Left hindlimb (tissue), 1 donor: ENCODE results near the gene KRTAP1-1.
A peak's percentile ranks its signal among the peaks of the same experiment; 100 is the strongest.
"Not testable (repeated sequence)": the region's sequence is repeated elsewhere in the genome, so short reads cannot be mapped to it uniquely, and the experiment has no call there.

Experiments
- DNase-seq: peaks from one replicate; pipeline ENCODE4 v3.0.0-alpha.2; 2018

KRTAP1-1 gene

DNA sequence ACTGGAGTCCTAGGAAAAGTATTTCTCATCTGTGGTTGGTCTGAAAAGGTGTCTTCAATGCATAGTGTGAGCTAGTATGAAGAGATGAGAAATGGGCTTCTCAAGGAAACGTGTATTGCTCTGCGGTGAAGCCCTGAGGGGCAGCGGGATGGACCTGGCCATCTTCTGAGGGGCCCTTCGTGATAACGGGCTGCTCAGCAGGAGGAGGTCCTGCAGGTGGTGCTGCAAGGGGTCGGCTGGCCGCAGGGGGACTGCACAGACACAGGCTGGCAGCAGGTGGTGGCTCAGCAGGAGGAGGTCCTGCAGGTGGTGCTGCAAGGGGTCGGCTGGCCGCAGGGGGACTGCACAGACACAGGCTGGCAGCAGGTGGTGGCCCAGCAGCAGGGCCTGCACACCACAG lies 13.3 kb upstream of the KRTAP1-1 start:
- DNase-seq = not testable (repeated sequence)

DNA sequence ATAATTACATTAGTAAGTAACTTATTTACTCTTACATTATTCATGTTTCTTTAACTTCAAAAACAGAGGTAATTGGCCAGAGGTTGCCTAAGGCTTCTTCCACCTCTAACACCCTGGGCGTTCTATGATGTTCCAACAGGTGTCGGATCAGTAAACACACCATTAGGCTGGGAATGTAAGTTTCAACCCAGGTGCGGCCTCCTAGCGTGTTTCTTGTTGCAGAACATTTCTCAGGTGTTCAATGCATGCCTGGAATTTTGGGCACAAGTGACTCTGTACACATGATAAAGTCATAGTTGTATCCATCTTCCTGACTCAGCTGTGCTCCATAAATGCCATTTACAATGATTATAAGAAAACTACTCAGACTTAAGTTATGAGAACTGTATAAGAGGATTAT lies 12.8 kb upstream of the KRTAP1-1 start:
- no peak for DNase-seq

DNA sequence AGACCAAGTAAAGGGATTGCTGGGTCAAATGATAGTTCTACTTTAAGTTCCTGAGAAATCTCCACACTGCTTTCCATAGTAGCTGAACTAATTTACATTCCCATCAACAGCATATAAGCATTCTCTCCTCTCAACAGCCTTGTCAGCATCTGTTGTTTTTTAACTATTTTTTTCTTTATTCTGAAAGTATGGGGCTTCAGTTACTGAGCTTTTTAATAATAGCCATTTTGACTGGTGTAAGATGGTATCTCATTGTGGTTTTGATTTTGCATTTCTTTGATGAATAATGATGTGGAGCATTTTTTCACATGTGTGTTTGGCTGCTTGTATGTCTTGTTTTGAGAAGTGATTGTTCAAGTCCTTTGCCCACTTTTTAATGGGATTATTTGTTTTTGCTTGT lies 11.3 kb upstream of the KRTAP1-1 start:
- DNase-seq = no peak

DNA sequence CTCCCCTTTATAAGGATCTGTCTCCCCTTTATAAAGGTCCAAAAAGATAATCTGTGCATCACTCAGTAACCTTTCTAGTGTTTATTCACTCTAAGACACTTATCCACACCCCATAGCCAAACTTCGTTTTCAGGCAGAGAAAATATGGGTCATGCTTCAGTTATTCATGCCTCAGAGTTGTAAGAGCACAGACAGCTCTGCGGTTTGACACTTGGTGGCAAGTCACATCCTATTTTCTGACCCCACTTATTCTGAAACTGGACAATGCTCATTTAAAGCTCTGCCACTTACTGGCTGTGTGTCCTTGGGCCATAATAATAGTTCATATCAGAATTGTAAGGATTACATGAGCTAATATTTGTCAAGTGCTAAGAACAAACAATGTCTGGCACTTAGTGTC lies 7.9 kb upstream of the KRTAP1-1 start:
- no peak for DNase-seq

DNA sequence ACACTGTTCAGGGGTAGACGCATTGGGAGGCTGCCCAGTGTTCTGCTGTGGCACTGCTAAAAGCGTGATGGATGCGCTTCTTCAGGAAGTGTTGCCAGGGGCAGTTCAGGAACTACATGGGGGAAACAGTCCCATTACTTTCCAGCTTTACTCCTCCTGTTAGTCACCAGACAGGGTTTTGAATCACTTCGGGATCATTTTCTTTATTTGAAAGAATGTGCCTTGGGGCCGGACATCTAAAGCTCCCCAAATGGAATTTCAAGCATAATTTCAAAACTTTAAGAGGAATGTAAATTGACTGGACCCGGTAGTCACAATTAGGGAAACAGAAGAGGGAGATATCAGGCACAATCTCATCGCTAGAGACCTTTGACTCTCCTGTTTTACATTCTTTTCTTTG lies 7.2 kb upstream of the KRTAP1-1 start:
- DNase-seq = no peak

DNA sequence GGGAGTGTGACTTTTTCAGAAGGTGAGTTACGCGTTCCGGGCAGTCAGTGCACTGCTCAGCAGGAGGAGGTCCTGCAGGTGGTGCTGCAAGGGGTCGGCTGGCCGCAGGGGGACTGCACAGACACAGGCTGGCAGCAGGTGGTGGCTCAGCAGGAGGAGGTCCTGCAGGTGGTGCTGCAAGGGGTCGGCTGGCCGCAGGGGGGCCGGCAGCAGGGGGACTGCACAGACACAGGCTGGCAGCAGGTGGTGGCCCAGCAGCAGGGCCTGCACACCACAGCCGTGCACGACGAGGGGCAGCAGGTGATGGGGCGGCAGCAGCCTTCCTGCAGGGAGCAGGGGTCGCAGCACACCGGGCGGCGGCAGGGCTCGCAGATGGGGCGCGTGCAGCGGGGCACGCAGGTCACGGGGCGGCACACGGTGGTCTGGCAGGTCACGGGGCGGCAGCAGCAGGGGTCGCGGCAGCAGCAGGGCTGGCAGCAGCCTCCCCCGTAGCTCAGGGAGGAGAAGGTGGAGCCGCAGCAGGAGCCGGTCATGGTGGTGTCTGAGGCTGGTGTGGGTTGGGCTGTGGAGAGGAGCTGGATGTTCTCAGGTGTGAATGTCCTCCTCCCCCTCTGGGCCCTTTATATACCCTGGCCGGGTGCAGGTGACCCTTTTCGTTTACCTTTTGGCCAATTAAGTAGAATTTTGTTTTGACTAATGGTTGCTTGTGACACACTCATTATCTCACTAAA lies 5.7 kb upstream of the KRTAP1-1 start, which contains the start of gene KRTAP2-1:
Gene KRTAP2-1, minus strand, starts transcription at position 582 of the 731 bp plus-strand sequence. Its CDS starts 49 bp downstream, at position 533.
- not testable (repeated sequence) for DNase-seq

DNA sequence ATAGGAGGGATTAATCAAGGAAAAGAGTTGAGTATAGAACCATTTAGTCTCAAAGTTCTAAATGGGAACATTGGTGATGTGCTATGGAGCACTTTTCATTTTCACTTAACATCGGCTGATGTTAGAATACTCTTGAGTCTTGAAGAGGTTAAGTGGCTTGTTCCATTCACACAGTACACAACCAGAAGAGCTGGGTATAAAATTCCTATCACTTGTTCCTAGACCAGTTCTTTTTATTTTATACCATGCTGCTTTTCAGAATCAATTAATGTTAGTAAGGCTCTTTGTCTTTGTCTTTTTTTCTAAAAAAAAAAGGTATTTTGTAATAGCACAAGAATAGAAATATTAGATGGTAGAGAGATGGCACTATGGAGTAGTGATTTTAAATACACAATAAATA lies 1.7 kb upstream of the KRTAP1-1 start:
- no peak for DNase-seq

DNA sequence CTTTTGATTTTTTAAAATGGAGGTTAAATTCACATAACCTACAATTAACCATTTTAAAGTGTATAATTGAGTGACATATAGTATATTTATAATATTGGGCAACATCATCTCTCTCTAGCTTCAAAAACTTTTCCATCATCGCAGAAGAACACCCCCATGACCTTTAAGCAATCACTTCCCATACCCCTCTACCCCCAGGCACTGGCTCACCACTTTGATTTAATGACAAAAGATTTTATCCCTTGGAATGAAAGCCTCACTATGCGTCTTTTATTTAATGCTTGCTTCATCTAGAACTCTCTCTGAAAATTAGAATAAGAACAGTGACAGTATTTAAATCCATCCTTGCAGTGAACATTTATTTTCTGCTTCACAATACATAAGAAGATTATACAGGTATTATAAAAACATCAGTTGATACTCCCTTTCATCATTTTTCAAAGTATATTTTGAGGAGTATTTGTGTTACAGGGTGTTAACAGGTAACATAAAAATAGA lies 3.3 kb downstream of the KRTAP1-1 start:
- no peak for DNase-seq

DNA sequence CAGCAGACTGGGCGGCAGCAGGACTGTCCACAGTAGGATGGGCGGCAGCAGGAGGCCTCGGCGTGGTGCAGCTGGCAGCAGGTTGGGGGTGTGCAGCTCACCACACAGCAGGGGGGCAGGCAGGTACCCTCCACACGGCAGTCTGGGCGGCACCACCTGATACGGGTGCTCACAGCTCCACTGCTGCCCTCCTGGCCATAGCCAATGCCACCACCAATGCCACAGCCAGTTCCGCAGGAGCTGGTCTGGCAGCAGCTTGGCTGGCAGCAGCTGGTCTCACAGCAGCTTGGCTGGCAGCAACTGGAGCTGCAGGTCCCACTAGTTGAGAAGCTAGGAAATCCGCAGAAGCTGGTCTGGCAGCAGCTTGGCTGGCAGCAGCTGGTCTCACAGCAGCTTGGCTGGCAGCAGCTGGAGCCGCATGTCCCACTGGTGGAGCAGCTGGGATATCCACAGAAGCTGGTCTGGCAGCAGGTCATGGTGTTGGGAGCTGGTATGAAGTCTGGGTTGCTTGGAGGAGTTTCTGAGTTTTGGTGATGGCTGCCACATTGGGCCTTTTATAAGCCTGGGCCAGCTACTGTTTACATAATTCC lies 6.8 kb downstream of the KRTAP1-1 start, which contains the start of gene KRTAP1-3:
Gene KRTAP1-3, minus strand, starts transcription at position 529 of the 590 bp plus-strand sequence. Its CDS starts 53 bp downstream, at position 476.
- not testable (repeated sequence) for DNase-seq

DNA sequence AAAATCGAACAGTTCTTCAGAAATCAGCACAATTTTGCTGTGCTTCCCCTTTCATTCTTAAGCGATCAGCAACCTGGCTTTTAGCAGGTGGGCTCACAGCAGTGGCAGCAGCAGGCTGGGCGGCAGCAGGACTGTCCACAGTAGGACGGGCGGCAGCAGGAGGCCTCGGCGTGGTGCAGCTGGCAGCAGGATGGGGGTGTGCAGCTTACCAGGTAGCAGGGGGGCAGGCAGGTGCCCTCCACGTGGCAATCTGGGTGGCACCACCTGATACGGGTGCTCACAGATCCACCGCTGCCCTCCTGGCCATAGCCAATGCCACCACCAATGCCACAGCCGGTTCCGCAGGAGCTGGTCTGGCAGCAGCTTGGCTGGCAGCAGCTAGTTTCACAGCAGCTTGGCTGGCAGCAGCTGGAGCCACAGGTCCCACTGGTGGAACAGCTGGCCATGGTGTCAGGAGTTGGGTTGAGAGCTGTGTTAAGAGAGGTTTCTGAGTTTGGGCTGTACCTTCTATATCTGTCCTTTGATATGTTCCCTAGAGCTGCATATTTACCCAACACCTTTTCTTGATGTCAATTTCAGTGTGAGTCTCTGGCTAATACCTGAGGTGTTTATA lies 11.5 kb downstream of the KRTAP1-1 start, which contains the start of gene KRTAP1-4:
Gene KRTAP1-4, minus strand, starts transcription at position 563 of the 613 bp plus-strand sequence. Its CDS starts 117 bp downstream, at position 446.
- DNase-seq = no peak

DNA sequence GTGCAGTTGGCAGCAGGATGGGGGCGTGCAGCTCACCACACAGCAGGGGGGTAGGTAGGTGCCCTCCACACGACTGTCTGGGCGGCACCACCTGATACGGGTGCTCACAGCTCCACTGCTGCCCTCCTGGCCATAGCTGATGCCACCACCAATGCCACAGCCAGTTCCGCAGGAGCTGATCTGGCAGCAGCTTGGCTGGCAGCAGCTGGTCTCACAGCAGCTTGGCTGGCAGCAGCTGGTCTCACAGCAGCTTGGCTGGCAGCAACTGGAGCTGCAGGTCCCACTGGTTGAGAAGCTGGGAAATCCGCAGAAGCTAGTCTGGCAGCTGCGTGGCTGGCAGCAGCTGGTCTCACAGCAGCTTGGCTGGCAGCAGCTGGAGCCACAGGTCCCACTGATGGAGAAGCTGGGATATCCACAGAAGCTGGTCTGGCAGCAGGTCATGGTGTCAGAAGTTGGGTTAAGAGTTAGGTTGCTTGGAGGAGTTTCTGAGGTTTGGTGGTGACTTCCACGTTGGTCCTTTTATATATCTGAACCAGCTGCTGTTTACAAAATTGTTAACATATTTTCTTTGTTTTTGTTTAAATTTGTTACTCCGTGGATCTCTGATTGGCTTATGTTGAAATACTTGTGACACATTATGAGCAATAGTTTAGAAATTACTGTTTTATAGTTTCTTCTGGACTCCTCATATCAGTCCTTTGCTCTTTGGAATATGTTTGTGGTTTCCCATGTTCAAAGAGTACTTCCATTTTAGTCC lies 14.4 kb downstream of the KRTAP1-1 start, which contains the start of gene KRTAP1-5:
Gene KRTAP1-5, minus strand, starts transcription at position 494 of the 757 bp plus-strand sequence. Its CDS starts 53 bp downstream, at position 441.
- peak; percentile 23 for DNase-seq

DNA sequence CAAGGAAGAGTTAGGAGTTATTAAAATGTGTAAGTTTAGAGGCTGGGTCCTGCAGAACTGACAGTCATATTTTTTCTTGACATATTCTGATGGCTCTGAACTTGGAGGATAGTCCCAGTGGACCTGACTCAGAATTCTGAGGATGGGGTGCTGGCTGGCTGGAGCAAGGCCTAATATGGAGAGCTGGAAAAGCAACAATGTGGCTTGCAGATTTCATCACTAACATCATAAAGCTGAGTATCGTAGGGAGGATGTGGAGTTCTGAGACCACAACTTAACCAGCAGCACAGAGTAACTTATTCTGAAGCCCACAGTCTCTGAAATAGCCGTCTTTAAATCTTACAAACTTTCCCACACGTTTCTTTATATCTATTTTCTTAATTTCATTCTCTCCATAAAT lies 16.6 kb downstream of the KRTAP1-1 start:
- no peak for DNase-seq

DNA sequence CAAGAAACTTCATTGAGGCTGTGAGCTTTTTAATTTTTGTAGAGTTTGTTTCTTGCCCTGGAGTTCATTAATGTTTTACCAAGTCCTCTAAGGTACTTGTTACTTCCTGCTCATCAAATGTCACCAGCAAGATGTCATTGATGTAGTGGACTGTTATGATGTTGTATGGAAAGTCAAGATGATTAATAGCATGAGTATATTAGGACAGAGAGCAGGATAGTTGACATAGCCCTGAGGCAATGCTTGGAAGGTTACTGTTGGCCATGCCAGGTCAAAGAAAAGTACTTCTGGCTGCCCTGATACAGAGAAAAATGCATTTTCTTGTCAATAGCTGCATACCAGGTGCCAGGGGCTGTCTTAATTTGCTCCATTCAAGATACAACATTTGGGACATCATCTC lies 20.9 kb downstream of the KRTAP1-1 start:
- DNase-seq = no peak

DNA sequence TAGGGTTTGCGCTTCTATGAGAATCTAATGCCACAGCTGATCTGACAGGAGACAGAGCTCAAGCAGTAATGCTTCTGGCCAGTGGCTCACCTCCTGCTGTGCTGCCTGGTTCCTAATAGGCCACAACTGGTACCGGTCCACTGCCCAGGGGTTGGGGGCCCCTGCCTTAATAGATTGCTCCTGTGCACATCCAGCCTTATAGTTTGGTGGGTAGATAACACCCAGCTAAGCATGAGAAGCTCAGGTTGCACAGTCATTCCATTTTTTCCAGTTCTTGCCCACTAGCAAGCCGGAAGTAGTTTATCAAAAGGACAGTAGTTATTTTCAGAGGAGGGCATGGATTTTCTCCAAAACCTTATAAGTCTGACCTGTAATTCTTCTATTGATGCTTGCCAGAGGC lies 21.8 kb downstream of the KRTAP1-1 start:
- no peak for DNase-seq

DNA sequence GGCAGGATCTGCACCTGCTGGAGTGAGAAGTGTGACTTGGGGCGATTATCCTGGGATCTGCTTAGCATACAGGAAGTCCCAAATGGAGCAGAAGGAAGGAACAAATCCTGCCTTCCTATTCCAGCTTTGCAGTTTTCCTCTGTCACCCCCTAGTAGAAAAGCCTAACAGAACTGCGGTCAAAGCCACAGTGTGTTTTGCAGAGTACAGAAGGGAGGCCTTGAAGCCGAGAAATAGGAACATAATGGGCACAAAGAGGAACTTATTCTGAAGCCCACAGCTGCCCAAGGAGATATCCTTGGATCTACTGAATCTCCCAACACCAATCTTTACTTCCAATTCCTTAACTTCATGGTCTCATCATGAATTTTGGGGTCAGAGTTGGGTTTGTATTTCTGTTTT lies 22.7 kb downstream of the KRTAP1-1 start:
- no peak for DNase-seq

DNA sequence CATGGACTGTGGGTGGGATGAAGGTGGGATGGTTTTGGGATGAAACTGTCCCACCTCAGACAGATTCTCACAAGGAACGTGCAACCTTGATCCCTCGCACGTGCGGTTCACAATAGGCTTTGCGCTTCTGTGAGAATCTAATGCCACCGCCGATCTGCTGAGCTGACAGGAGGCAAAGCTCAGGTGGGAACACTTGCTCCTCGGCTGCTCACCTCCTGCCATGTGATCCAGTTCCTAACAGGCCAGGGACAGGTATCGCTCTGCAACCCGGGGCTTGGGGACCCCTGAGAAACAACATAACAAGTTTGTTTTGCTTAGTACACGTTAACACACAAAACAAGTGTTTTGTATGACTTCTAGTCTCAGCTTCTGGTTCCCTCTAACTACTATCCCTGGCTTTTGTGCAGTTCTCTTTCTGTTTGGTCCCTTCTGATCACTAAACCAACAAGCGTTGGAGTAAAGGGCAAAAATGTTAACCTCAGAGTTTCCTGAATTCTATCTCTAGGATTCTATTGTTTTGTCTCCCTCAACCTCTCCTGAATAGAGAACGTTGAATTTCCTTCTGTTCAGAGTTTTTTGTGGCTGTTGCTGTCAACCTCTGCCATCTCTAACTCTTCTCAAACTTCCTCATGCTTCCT lies 24.6 kb downstream of the KRTAP1-1 start:
- no peak for DNase-seq

DNA sequence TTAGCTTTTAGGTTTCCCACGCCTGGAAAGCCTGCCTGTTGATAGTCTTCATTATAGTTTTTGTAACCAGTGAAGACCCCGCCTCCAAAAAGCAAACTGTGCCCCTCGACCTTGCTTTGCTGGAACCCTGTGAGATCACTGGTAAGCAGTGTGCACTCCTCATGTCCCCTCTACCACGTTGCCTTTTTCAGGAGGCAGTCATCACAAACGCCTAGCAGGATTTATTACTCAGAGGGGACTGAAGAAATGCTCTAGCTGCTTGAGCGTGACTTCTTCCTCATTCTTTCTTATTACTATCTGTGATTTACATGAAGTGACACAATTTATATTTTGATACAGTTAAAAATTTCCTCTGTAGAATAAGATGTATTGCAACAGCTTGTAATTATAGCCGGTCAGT lies 25.8 kb downstream of the KRTAP1-1 start:
- DNase-seq = no peak

DNA sequence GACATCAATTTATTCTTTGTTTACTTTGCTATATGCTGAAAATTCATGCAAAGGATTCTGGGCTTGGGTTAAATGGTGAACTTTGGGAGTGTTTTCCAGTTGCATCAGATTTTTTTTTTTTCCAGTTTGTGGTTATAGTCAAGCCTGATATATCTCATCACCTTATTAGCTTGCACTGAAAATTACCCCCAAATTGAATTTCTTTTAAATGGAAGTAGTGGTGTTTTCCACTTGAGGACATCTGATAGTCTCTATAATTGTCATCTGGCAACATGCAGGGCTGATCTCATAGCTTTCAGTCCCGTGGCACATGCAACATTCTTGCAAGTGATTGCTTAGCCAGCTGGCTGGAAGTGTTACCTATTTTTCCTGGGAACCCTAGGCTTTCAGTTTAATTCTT lies 27.6 kb downstream of the KRTAP1-1 start:
- DNase-seq = no peak

DNA sequence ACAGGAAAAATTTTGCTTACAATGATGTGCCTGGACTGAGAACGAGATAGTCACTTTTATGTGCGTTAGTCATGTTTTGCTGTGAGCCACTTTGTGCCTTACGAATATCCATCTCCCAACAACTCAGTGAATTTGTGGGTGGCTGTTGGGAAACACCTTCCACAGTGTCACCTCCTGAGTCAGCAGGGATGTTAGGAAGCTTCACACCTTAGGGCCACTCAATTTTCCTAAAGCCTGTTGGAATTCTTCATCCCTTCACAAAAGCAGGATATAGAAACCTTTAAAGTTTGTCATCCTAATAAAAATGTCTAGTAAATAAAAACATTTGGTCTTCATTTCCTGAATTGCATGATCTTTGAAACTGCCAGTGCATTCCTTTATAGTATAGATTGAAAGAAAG lies 28.1 kb downstream of the KRTAP1-1 start:
- DNase-seq = no peak

DNA sequence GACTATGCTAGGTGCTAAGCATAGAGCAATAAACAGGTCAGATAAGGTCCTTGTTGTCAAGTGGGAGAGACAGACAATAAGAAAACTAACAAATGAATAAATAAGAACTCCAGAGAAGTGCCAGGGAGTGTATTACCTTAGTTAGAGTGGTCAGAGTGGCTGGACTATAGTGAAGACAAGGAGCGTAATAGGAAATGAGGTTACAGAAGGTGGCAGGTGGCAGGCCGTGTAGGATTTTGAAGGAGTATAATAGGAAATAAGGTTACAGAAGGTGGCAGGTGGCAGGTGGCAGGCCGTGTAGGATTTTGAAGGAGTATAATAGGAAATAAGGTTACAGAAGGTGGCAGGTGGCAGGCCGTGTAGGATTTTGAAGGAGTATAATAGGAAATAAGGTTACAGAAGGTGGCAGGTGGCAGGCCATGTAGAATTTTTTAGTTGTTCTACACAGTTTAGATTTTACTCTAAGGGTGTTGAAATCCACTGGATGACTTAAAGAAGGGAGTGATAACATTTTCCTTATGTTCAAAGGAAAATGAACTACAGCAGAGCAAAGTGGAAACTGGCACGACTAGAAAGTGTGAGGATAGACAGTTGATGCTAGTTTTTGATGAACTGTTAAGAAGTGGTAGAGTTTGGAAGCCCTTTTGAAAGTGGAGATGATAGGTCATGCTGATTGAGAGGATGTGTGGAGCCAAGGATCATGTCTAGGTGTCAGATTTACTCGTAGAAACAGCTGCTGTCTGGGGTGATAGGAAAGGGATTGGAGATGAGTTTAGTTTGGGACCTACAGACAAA lies 28.7 kb downstream of the KRTAP1-1 start:
- DNase-seq = no peak

DNA sequence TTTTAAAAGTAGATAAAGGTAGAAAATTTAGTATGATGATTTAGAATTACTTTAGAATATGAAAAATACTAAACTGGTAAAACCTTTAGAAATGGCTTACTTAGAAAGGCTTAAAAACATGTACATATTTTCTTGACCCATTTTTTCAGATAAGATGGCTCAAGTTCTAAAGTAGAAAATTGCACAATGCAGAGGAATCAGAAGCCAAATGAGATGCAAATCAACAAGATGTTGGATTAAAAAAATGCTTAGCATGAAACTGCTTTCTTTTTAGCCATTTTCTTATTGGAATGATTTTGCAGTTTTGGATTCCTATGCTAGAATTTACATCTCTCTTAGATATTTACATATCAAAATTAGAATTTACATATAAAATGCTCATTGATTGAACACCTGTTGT lies 30.8 kb downstream of the KRTAP1-1 start:
- DNase-seq = no peak
